ENCODE measurements around the gene RABGGTA.

- TF ChIP-seq CTCF (conservative IDR thresholded peaks at IDR 0.05; ENCODE audit: low read length) (no peak), EZH2phosphoT487 (IDR thresholded peaks at IDR 0.05; ENCODE audit: borderline replicate concordance, low read depth, low read length) (no peak)
Observed at GRCh38 chr14:24289649-24290280, 18.4 kb upstream of the RABGGTA start.

Data from OCI-LY7 (cell line).